ENCODE measurements around the gene DUS3L.

The DUS3L gene

GRCh38 chr19:5818594-5818993, 27.6 kb upstream of the DUS3L start:
- no peaks in the 10 kb centered on the region for H3K79me2 ChIP-seq (ENCODE audit: low read length)
- no peak for TF ChIP-seq EZH2phosphoT487 (IDR thresholded peaks at IDR 0.05; ENCODE audit: low read depth)
- TF ChIP-seq CTCF (IDR thresholded peaks at IDR 0.05; ENCODE audit: low read depth, low read length), result no peak
- H3K4me3 ChIP-seq (ENCODE audit: low read length), result no peak overlapping the region
- H3K27ac ChIP-seq (ENCODE audit: low read length), result no peak overlapping the region
- H3K4me1 ChIP-seq (ENCODE audit: low read length), result no peaks in the 10 kb centered on the region
- no peaks in the 10 kb centered on the region for H3K36me3 ChIP-seq (replicated peaks; ENCODE audit: low read depth, low read length)
- H3K9me3 ChIP-seq (ENCODE audit: insufficient read depth, low read length), result no peaks in the 10 kb centered on the region
- H4K20me1 ChIP-seq (ENCODE audit: insufficient read depth, low read length), result 0 out of 2 replicates have a peak, but pooled peaks cover 2% of the 10 kb centered on the region
- peaks cover 11% of the 10 kb centered on the region; the same call in 1 of the 2 replicates for H3K27me3 ChIP-seq (ENCODE audit: low read depth, low read length)
- H3K4me2 ChIP-seq (ENCODE audit: low read length), result no peak overlapping the region
- H3K9ac ChIP-seq (ENCODE audit: low read length), result no peak overlapping the region
- H2AFZ ChIP-seq (ENCODE audit: low read depth, low read length), result no peak overlapping the region

GRCh38 chr19:5817218-5817617, 26.3 kb upstream of the DUS3L start:
- no peak overlapping the region for H3K4me3 ChIP-seq (ENCODE audit: low read length)
- no peaks in the 10 kb centered on the region for H3K4me1 ChIP-seq (ENCODE audit: low read length)
- H3K27ac ChIP-seq (ENCODE audit: low read length), result no peak overlapping the region
- H4K20me1 ChIP-seq (ENCODE audit: insufficient read depth, low read length), result 0 out of 2 replicates have a peak, but pooled peaks cover 2% of the 10 kb centered on the region
- no peak overlapping the region for H3K9ac ChIP-seq (ENCODE audit: low read length)
- no peaks in the 10 kb centered on the region for H3K36me3 ChIP-seq (replicated peaks; ENCODE audit: low read depth, low read length)
- H3K27me3 ChIP-seq (ENCODE audit: low read depth, low read length), result peaks cover 11% of the 10 kb centered on the region; the same call in 1 of the 2 replicates
- H3K9me3 ChIP-seq (ENCODE audit: insufficient read depth, low read length), result no peaks in the 10 kb centered on the region
- no peaks in the 10 kb centered on the region for H3K79me2 ChIP-seq (ENCODE audit: low read length)
- no peak overlapping the region for H3K4me2 ChIP-seq (ENCODE audit: low read length)
- H2AFZ ChIP-seq (ENCODE audit: low read depth, low read length), result no peak overlapping the region
- TF ChIP-seq CTCF (IDR thresholded peaks at IDR 0.05; ENCODE audit: low read depth, low read length), result no peak
- no peak for TF ChIP-seq EZH2phosphoT487 (IDR thresholded peaks at IDR 0.05; ENCODE audit: low read depth)

- no peak for TF ChIP-seq EZH2phosphoT487 (IDR thresholded peaks at IDR 0.05; ENCODE audit: low read depth)
- TF ChIP-seq CTCF (IDR thresholded peaks at IDR 0.05; ENCODE audit: low read depth, low read length), result no peak
- H3K4me2 ChIP-seq (ENCODE audit: low read length), result no peak overlapping the region
- no peaks in the 10 kb centered on the region for H3K9me3 ChIP-seq (ENCODE audit: insufficient read depth, low read length)
- H3K4me3 ChIP-seq (ENCODE audit: low read length), result no peak overlapping the region
- no peaks in the 10 kb centered on the region for H3K79me2 ChIP-seq (ENCODE audit: low read length)
- no peak overlapping the region for H3K9ac ChIP-seq (ENCODE audit: low read length)
- no peaks in the 10 kb centered on the region for H3K36me3 ChIP-seq (replicated peaks; ENCODE audit: low read depth, low read length)
- H3K27me3 ChIP-seq (ENCODE audit: low read depth, low read length), result peaks cover 11% of the 10 kb centered on the region; the same call in 1 of the 2 replicates
- 0 out of 2 replicates have a peak, but pooled peaks cover 2% of the 10 kb centered on the region for H4K20me1 ChIP-seq (ENCODE audit: insufficient read depth, low read length)
- H3K4me1 ChIP-seq (ENCODE audit: low read length), result no peaks in the 10 kb centered on the region
- H3K27ac ChIP-seq (ENCODE audit: low read length), result no peak overlapping the region
- H2AFZ ChIP-seq (ENCODE audit: low read depth, low read length), result no peak overlapping the region
These were observed 23.9 kb upstream of the DUS3L start for GRCh38 chr19:5814852-5815246.

GRCh38 chr19:5814123-5814851, 23.3 kb upstream of the DUS3L start:
- H3K4me2 ChIP-seq (ENCODE audit: low read length), result no peak overlapping the region
- TF ChIP-seq EZH2phosphoT487 (IDR thresholded peaks at IDR 0.05; ENCODE audit: low read depth) (no peak), CTCF (IDR thresholded peaks at IDR 0.05; ENCODE audit: low read depth, low read length) (no peak)
- no peak overlapping the region for H2AFZ ChIP-seq (ENCODE audit: low read depth, low read length)
- no peak overlapping the region for H3K27ac ChIP-seq (ENCODE audit: low read length)
- no peaks in the 10 kb centered on the region for H3K4me1 ChIP-seq (ENCODE audit: low read length)
- no peaks in the 10 kb centered on the region for H3K36me3 ChIP-seq (replicated peaks; ENCODE audit: low read depth, low read length)
- 0 out of 2 replicates have a peak, but pooled peaks cover 2% of the 10 kb centered on the region for H4K20me1 ChIP-seq (ENCODE audit: insufficient read depth, low read length)
- H3K4me3 ChIP-seq (ENCODE audit: low read length), result no peak overlapping the region
- no peaks in the 10 kb centered on the region for H3K9me3 ChIP-seq (ENCODE audit: insufficient read depth, low read length)
- no peak overlapping the region for H3K9ac ChIP-seq (ENCODE audit: low read length)
- H3K27me3 ChIP-seq (ENCODE audit: low read depth, low read length), result peaks cover 11% of the 10 kb centered on the region; the same call in 1 of the 2 replicates
- H3K79me2 ChIP-seq (ENCODE audit: low read length), result no peaks in the 10 kb centered on the region

All from OCI-LY3 (cell line).